HEK293 (cell line): Measurements from ENCODE around the gene CYP2B6.
A peak's percentile ranks its signal among the peaks of the same experiment; 100 is the strongest.

ENCODE experiments used
- CTCF ChIA-PET: fragments of 350-600 bp; formaldehyde crosslinking; extraction: SDS; loops from one replicate; lab custom pipeline; 2021; ENCODE audit warnings: antibody characterized with exemption; lab: Yijun Ruan, JAX
- POLR2A ChIA-PET: fragments of 300-600 bp; formaldehyde crosslinking; extraction: SDS; loops from one replicate; lab custom pipeline; 2020; ENCODE audit warnings: antibody characterized with exemption, inconsistent platforms; lab: Yijun Ruan, JAX
- H3K27ac ChIP-seq: fragments of 200-500 bp; sonication (Bioruptor generic); 2 replicates; pipeline ENCODE4 v1.5.1; 2014; ENCODE audit warnings: low read depth, low read length, control low read depth, inconsistent platforms; ENCODE audit errors: extremely low read depth
- H3K36me3 ChIP-seq, 2 experiments: fragments of 200-500 bp in 1 of 2; sonication (Bioruptor generic) in 1 of 2; 1 replicate in 1 of 2; 2 replicates in 1 of 2; pipeline ENCODE4 v1.5.1; 2014 to 2017; ENCODE audit warnings: inconsistent platforms in 2 of 2, low read length in 2 of 2; ENCODE audit not compliant: control insufficient read depth in 2 of 2, insufficient read depth in 1 of 2
- H3K4me1 ChIP-seq: fragments of 200-500 bp; sonication (Bioruptor generic); 2 replicates; pipeline ENCODE4 v1.5.1; 2014; ENCODE audit warnings: mild to moderate bottlenecking, low read length, inconsistent platforms; ENCODE audit not compliant: control insufficient read depth, insufficient read depth
- H3K4me3 ChIP-seq: 2 replicates; pipeline ENCODE4 v1.5.1; 2011; ENCODE audit warnings: low read depth, mild to moderate bottlenecking, control low read depth, low read length, moderate library complexity
- H3K9me3 ChIP-seq: fragments of 200-500 bp; sonication (Bioruptor generic); 2 replicates; pipeline ENCODE4 v1.5.1; 2014; ENCODE audit warnings: low read depth, low read length, inconsistent platforms; ENCODE audit not compliant: control insufficient read depth, insufficient read depth
- GLI4 ChIP-seq: fragments of 450-650 bp; formaldehyde crosslinking; IDR thresholded peaks from 2 replicates; pipeline ENCODE4 v1.5.1; 2016; ENCODE audit warnings: missing biosample characterization, missing genetic modification characterization
- PRDM4 ChIP-seq: fragments of 450-650 bp; formaldehyde crosslinking; IDR thresholded peaks from 2 replicates; pipeline ENCODE4 v1.5.1; 2017; ENCODE audit warnings: missing biosample characterization, missing genetic modification characterization
- ZBTB26 ChIP-seq: fragments of 450-650 bp; formaldehyde crosslinking; optimal IDR thresholded peaks from 2 replicates; pipeline ENCODE3; 2016; ENCODE audit warnings: missing biosample characterization, mild to moderate bottlenecking, missing genetic modification characterization
- ZNF23 ChIP-seq: fragments of 450-650 bp; formaldehyde crosslinking; IDR thresholded peaks from 2 replicates; pipeline ENCODE4 v1.5.1; 2016; ENCODE audit warnings: missing biosample characterization, missing genetic modification characterization, borderline replicate concordance
- ZNF24 ChIP-seq: fragments of 450-650 bp; formaldehyde crosslinking; IDR thresholded peaks from 2 replicates; pipeline ENCODE4 v1.5.1; 2016; ENCODE audit warnings: missing biosample characterization, missing genetic modification characterization
- ZNF341 ChIP-seq: fragments of 450-650 bp; formaldehyde crosslinking; IDR thresholded peaks from 2 replicates; pipeline ENCODE4; 2016; ENCODE audit warnings: low read depth, missing biosample characterization, missing genetic modification characterization
- ZNF404 ChIP-seq: fragments of 450-650 bp; formaldehyde crosslinking; IDR thresholded peaks from 2 replicates; pipeline ENCODE4 v1.5.1; 2017; ENCODE audit warnings: missing biosample characterization, missing genetic modification characterization
- ZNF423 ChIP-seq: fragments of 450-650 bp; formaldehyde crosslinking; IDR thresholded peaks from 2 replicates; pipeline ENCODE4 v1.5.1; 2016; ENCODE audit warnings: missing biosample characterization, missing genetic modification characterization
- ZNF549 ChIP-seq: fragments of 450-650 bp; IDR thresholded peaks from 2 replicates; pipeline ENCODE4 v1.5.1; 2018; ENCODE audit warnings: missing biosample characterization, missing genetic modification characterization, mild to moderate bottlenecking, inconsistent platforms, moderate library complexity
- ZNF555 ChIP-seq: fragments of 450-650 bp; formaldehyde crosslinking; conservative IDR thresholded peaks from 2 replicates; pipeline ENCODE4 v1.5.1; 2017; ENCODE audit warnings: missing biosample characterization, mild to moderate bottlenecking, missing genetic modification characterization, inconsistent platforms
- ZNF747 ChIP-seq: fragments of 450-650 bp; formaldehyde crosslinking; IDR thresholded peaks from 2 replicates; pipeline ENCODE4 v1.5.1; 2016; ENCODE audit warnings: missing biosample characterization, missing genetic modification characterization
- TF ChIP-seq, protein P1 (sequence below): fragments of 450-650 bp; formaldehyde crosslinking; IDR thresholded peaks from 2 replicates; pipeline ENCODE4; 2016; ENCODE audit warnings: missing biosample characterization, missing genetic modification characterization
- TF ChIP-seq, protein P2 (sequence below): fragments of 450-650 bp; formaldehyde crosslinking; IDR thresholded peaks from 2 replicates; pipeline ENCODE4 v1.5.1; 2016; ENCODE audit warnings: missing biosample characterization, missing genetic modification characterization
- TF ChIP-seq, protein P3 (sequence below): fragments of 450-650 bp; formaldehyde crosslinking; IDR thresholded peaks from 2 replicates; pipeline ENCODE4 v1.5.1; 2016; ENCODE audit warnings: missing biosample characterization, missing genetic modification characterization
- TF ChIP-seq, protein P4 (sequence below): IDR thresholded peaks from 2 replicates; pipeline ENCODE4 v1.6.1; 2011; ENCODE audit warnings: mild to moderate bottlenecking, low read depth, low read length, borderline replicate concordance

Gene CYP2B6

GRCh38 chr19:41023193-41023592, 32.1 kb downstream of the CYP2B6 start:
- H3K9me3 ChIP-seq, result no peaks in the 10 kb centered on the region
- CTCF ChIA-PET, result interaction anchor here (0.6 to 1.8 kb wide), 5 partner anchors 10 to 285 kb away, joined by 3 to 4 read pairs (median 3); no protein-coding TSS in a partner anchor
- POLR2A ChIA-PET, result no interaction called here
- no peak overlapping the region for H3K27ac ChIP-seq
- no peak overlapping the region for H3K4me3 ChIP-seq
- no peaks in the 10 kb centered on the region for H3K36me3 ChIP-seq
- TF ChIP-seq, protein P1, sequence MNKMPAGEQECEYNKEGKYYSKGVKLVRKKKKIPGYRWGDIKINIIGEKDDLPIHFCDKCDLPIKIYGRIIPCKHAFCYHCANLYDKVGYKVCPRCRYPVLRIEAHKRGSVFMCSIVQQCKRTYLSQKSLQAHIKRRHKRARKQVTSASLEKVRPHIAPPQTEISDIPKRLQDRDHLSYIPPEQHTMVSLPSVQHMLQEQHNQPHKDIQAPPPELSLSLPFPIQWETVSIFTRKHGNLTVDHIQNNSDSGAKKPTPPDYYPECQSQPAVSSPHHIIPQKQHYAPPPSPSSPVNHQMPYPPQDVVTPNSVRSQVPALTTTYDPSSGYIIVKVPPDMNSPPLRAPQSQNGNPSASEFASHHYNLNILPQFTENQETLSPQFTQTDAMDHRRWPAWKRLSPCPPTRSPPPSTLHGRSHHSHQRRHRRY (tag by site-specific recombination), result no peak
- TF ChIP-seq ZNF404 (tag by site-specific recombination) (no peak), PRDM4 (tag by site-specific recombination) (no peak), ZNF341 (no peak), ZNF555 (tag by site-specific recombination) (no peak), ZNF24 (tag by site-specific recombination) (no peak)
- TF ChIP-seq, protein P2, sequence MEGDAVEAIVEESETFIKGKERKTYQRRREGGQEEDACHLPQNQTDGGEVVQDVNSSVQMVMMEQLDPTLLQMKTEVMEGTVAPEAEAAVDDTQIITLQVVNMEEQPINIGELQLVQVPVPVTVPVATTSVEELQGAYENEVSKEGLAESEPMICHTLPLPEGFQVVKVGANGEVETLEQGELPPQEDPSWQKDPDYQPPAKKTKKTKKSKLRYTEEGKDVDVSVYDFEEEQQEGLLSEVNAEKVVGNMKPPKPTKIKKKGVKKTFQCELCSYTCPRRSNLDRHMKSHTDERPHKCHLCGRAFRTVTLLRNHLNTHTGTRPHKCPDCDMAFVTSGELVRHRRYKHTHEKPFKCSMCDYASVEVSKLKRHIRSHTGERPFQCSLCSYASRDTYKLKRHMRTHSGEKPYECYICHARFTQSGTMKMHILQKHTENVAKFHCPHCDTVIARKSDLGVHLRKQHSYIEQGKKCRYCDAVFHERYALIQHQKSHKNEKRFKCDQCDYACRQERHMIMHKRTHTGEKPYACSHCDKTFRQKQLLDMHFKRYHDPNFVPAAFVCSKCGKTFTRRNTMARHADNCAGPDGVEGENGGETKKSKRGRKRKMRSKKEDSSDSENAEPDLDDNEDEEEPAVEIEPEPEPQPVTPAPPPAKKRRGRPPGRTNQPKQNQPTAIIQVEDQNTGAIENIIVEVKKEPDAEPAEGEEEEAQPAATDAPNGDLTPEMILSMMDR (tag by site-specific recombination), result peak; percentile 53
- H3K4me1 ChIP-seq, result no peaks in the 10 kb centered on the region

- Histone ChIP-seq H3K27ac (no peak overlapping the region), H3K4me1 (no peaks in the 10 kb centered on the region), H3K9me3 (no peaks in the 10 kb centered on the region), H3K4me3 (no peak overlapping the region), H3K36me3 (no peaks in the 10 kb centered on the region)
- ChIA-PET CTCF (no interaction called here), POLR2A (no interaction called here)
- TF ChIP-seq, protein P3, sequence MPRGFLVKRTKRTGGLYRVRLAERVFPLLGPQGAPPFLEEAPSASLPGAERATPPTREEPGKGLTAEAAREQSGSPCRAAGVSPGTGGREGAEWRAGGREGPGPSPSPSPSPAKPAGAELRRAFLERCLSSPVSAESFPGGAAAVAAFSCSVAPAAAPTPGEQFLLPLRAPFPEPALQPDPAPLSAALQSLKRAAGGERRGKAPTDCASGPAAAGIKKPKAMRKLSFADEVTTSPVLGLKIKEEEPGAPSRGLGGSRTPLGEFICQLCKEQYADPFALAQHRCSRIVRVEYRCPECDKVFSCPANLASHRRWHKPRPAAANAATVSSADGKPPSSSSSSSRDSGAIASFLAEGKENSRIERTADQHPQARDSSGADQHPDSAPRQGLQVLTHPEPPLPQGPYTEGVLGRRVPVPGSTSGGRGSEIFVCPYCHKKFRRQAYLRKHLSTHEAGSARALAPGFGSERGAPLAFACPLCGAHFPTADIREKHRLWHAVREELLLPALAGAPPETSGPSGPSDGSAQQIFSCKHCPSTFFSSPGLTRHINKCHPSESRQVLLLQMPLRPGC, result no peak
- TF ChIP-seq ZNF747 (tag by site-specific recombination) (no peak), ZNF423 (tag by site-specific recombination) (no peak), ZNF549 (tag by site-specific recombination) (no peak), ZNF23 (tag by site-specific recombination) (no peak), GLI4 (no peak), ZBTB26 (tag by site-specific recombination) (no peak)
- TF ChIP-seq, protein P4, sequence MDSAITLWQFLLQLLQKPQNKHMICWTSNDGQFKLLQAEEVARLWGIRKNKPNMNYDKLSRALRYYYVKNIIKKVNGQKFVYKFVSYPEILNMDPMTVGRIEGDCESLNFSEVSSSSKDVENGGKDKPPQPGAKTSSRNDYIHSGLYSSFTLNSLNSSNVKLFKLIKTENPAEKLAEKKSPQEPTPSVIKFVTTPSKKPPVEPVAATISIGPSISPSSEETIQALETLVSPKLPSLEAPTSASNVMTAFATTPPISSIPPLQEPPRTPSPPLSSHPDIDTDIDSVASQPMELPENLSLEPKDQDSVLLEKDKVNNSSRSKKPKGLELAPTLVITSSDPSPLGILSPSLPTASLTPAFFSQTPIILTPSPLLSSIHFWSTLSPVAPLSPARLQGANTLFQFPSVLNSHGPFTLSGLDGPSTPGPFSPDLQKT, result no peak
Measured at GRCh38 chr19:41025411-41025810, 34.3 kb downstream of the CYP2B6 start.
